Neural progenitor cell (in vitro differentiated cells): Measurements from ENCODE around the gene SNRNP25. TPM values are rescaled to one million over a fixed set of nuclear protein-coding genes. Genes with fewer than 3 reads are reported as not detected.

Experiments used
- DNase-seq: peaks from one replicate; pipeline ENCODE4 v3.0.0-alpha.2; 2016; ENCODE audit warnings: low spot score
- H2AFZ ChIP-seq: fragments of 200-600 bp; sonication (generic); replicated peaks from 2 replicates; pipeline ENCODE4 v1.6.1; 2016; ENCODE audit warnings: antibody characterized with exemption
- H3F3A ChIP-seq: fragments of 200-600 bp; sonication (generic); 2 replicates; pipeline ENCODE4 v1.6.1; 2016; ENCODE audit warnings: antibody characterized with exemption, low read depth
- H3K27ac ChIP-seq: fragments of 200-600 bp; sonication (generic); 2 replicates; pipeline ENCODE4 v1.5.1; 2016; ENCODE audit warnings: mild to moderate bottlenecking
- H3K27me3 ChIP-seq: fragments of 200-600 bp; sonication (generic); 2 replicates; pipeline ENCODE4 v1.6.1; 2016; ENCODE audit warnings: mild to moderate bottlenecking, moderate library complexity
- H3K36me3 ChIP-seq: fragments of 200-600 bp; sonication (generic); 2 replicates; pipeline ENCODE4 v1.5.1; 2016
- H3K4me1 ChIP-seq: fragments of 200-600 bp; sonication (generic); 2 replicates; pipeline ENCODE4 v1.6.1; 2016; ENCODE audit warnings: mixed run types
- H3K4me2 ChIP-seq: fragments of 200-600 bp; sonication (generic); 2 replicates; pipeline ENCODE4 v1.6.1; 2016
- H3K4me3 ChIP-seq: fragments of 200-600 bp; sonication (generic); 2 replicates; pipeline ENCODE4 v1.5.1; 2016
- H3K79me2 ChIP-seq: fragments of 200-600 bp; sonication (generic); 2 replicates; pipeline ENCODE4 v1.6.1; 2016; ENCODE audit warnings: low read depth
- H3K9ac ChIP-seq: fragments of 200-600 bp; sonication (generic); 2 replicates; pipeline ENCODE4 v1.6.1; 2016
- H3K9me3 ChIP-seq: fragments of 200-600 bp; sonication (generic); 2 replicates; pipeline ENCODE4 v1.5.1; 2016; ENCODE audit warnings: low read depth
- H4K20me1 ChIP-seq: fragments of 200-600 bp; sonication (generic); 2 replicates; pipeline ENCODE4 v1.6.1; 2016; ENCODE audit warnings: low read depth
- H3K27ac Mint-ChIP-seq: 3 replicates; pipeline ENCODE4 v1.8.0; 2021; ENCODE audit warnings: mixed read lengths
- H3K27me3 Mint-ChIP-seq: 2 replicates; pipeline ENCODE4 v1.8.0; 2022; ENCODE audit warnings: low read depth, mild to moderate bottlenecking, inconsistent platforms, moderate library complexity, mixed read lengths; ENCODE audit not compliant: insufficient read depth
- H3K36me3 Mint-ChIP-seq: 3 replicates; pipeline ENCODE4 v1.8.0; 2021; ENCODE audit warnings: mixed read lengths
- H3K4me1 Mint-ChIP-seq: 3 replicates; pipeline ENCODE4 v1.8.0; 2021; ENCODE audit warnings: mixed read lengths
- H3K4me3 Mint-ChIP-seq: 3 replicates; pipeline ENCODE4 v1.8.0; 2021; ENCODE audit warnings: mild to moderate bottlenecking, moderate library complexity, mixed read lengths
- H3K9me3 Mint-ChIP-seq: 3 replicates; pipeline ENCODE4 v1.8.0; 2020; ENCODE audit warnings: mixed read lengths
- EZH2 ChIP-seq: fragments of 200-600 bp; sonication (generic); IDR thresholded peaks from 2 replicates; pipeline ENCODE4 v1.6.1; 2017; ENCODE audit warnings: antibody characterized with exemption, mild to moderate bottlenecking, moderate library complexity
- EZH2phosphoT487 ChIP-seq: fragments of 200-600 bp; sonication (generic); IDR thresholded peaks from 2 replicates; pipeline ENCODE4 v1.6.1; 2017; ENCODE audit warnings: antibody characterized with exemption
- microRNA-seq: library from miRNA; unstranded; fragments of <30 nt; microRNA quantifications from one replicate; pipeline ENCODE4, GENCODE V29; 2016
- small RNA-seq: library from RNA; depleted of rRNA; stranded (forward); fragments of <200 nt; gene quantifications from one replicate; pipeline ENCODE3, GENCODE V24; 2015
- total RNA-seq: library from RNA; depleted of rRNA; stranded (reverse); fragments of >200 nt; gene quantifications from 2 replicates; pipeline ENCODE4 v1.2.3, GENCODE V29; 2015; ENCODE audit warnings: low replicate concordance
- TF ChIP-seq, protein P1 (sequence below): fragments of 200-600 bp; sonication (generic); IDR thresholded peaks from 2 replicates; pipeline ENCODE4 v1.5.1; 2017; ENCODE audit warnings: antibody characterized with exemption, mild to moderate bottlenecking

SNRNP25 gene
- total RNA-seq, 1 donor from 2014 or later = 49.8 TPM

DNA sequence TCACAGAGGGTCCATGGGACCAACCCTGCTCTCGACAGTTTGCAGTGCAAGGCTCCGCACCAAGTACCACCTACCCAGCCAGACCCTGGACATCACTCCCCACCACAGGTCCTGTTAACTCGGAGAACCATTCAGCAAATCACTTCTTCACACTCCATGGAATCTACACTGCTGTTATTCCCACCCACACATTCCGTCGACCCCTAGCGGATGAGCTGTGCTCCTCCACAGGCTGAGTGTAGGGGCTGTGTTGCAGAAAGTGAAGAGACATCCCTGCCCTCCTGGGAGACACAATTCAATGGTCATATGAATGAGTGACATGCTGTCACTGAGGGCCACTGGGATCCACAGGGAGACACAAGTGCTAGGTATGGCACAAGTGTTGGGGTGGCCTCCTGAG, 51.9 kb downstream of the SNRNP25 start:
- TF ChIP-seq EZH2 (no peak), EZH2phosphoT487 (no peak)
- TF ChIP-seq, protein P1, sequence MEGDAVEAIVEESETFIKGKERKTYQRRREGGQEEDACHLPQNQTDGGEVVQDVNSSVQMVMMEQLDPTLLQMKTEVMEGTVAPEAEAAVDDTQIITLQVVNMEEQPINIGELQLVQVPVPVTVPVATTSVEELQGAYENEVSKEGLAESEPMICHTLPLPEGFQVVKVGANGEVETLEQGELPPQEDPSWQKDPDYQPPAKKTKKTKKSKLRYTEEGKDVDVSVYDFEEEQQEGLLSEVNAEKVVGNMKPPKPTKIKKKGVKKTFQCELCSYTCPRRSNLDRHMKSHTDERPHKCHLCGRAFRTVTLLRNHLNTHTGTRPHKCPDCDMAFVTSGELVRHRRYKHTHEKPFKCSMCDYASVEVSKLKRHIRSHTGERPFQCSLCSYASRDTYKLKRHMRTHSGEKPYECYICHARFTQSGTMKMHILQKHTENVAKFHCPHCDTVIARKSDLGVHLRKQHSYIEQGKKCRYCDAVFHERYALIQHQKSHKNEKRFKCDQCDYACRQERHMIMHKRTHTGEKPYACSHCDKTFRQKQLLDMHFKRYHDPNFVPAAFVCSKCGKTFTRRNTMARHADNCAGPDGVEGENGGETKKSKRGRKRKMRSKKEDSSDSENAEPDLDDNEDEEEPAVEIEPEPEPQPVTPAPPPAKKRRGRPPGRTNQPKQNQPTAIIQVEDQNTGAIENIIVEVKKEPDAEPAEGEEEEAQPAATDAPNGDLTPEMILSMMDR = no peak
- Histone ChIP-seq H3K4me1 (no peaks in the 10 kb centered on the region), H3K27me3 (no peaks in the 10 kb centered on the region), H3K4me3 (no peak overlapping the region), H3K9me3 (no peaks in the 10 kb centered on the region), H3K4me2 (no peak overlapping the region), H4K20me1 (peaks cover 17% of the 10 kb centered on the region), H3K79me2 (no peaks in the 10 kb centered on the region), H3K36me3 (no peaks in the 10 kb centered on the region), H3K9ac (no peak overlapping the region), H3K27ac (no peak overlapping the region), H3F3A (peaks cover 5% of the 10 kb centered on the region), H2AFZ (no peak overlapping the region)
- no peaks in the 10 kb centered on the region for H3K27me3 Mint-ChIP-seq
- H3K27ac Mint-ChIP-seq = no peak overlapping the region
- H3K9me3 Mint-ChIP-seq = no peaks in the 10 kb centered on the region
- no peak overlapping the region for H3K4me3 Mint-ChIP-seq
- H3K4me1 Mint-ChIP-seq = peaks cover 4% of the 10 kb centered on the region
- peaks cover 4% of the 10 kb centered on the region for H3K36me3 Mint-ChIP-seq
- no peak for DNase-seq

- Histone ChIP-seq H4K20me1 (peaks cover 17% of the 10 kb centered on the region), H3K36me3 (no peaks in the 10 kb centered on the region), H3F3A (peaks cover 5% of the 10 kb centered on the region), H3K4me2 (no peak overlapping the region), H3K4me1 (no peaks in the 10 kb centered on the region), H3K4me3 (no peak overlapping the region), H3K27ac (no peak overlapping the region), H3K27me3 (no peaks in the 10 kb centered on the region), H3K79me2 (no peaks in the 10 kb centered on the region), H3K9ac (no peak overlapping the region), H2AFZ (no peak overlapping the region), H3K9me3 (no peaks in the 10 kb centered on the region)
- Mint-ChIP-seq H3K9me3 (no peaks in the 10 kb centered on the region), H3K27me3 (no peaks in the 10 kb centered on the region), H3K27ac (peak overlapping the region; percentile 90), H3K4me1 (peaks cover 4% of the 10 kb centered on the region), H3K4me3 (no peak overlapping the region), H3K36me3 (peaks cover 7% of the 10 kb centered on the region)
- DNase-seq = peak; percentile 89
- TF ChIP-seq, protein P1 = peak; percentile 86
- TF ChIP-seq EZH2 = no peak
- TF ChIP-seq EZH2phosphoT487 = no peak
Measured at GRCh38 chr16:106623-107324, 53.1 kb downstream of the SNRNP25 start.

Small RNA genes lying within 50 kb of the gene (microRNA-seq; reads per million reads assigned to microRNA genes)
- gene MIR6859-4 = not detected

Small RNA genes lying within 50 kb of the gene (small RNA-seq; reads per million reads assigned to genes)
- not detected for gene MIR6859-4
- gene Z69720.2 = not detected

Other genes with a start within 250 kb of the SNRNP25 start
- 9.2 and 11.0 TPM in 2 replicates for gene POLR3K, start 220 bp upstream of the SNRNP25 start, total RNA-seq
- gene RHBDF1, start 18.8 kb downstream of the SNRNP25 start, total RNA-seq = 11.0 and 24.4 TPM in 2 replicates
- 21.2 and 63.4 TPM in 2 replicates for gene MPG, start 24.4 kb downstream of the SNRNP25 start, total RNA-seq
- 7.6 and 14.8 TPM in 2 replicates for gene NPRL3, start 84.8 kb downstream of the SNRNP25 start, total RNA-seq
- gene HBZ, start 98.8 kb downstream of the SNRNP25 start, total RNA-seq = not detected in 2 replicates
- not detected in 2 replicates for gene HBM, start 112.2 kb downstream of the SNRNP25 start, total RNA-seq
- not detected in 2 replicates for gene HBA2, start 119.0 kb downstream of the SNRNP25 start, total RNA-seq
- gene HBA1, start 122.9 kb downstream of the SNRNP25 start, total RNA-seq = not detected in 2 replicates
- 3.8 TPM in 1 of 2 replicates, not detected in the other for gene HBQ1, start 126.6 kb downstream of the SNRNP25 start, total RNA-seq
- 198 and 231 TPM in 2 replicates for gene LUC7L, start 175.6 kb downstream of the SNRNP25 start, total RNA-seq
- 115 and 159 TPM in 2 replicates for gene FAM234A, start 181.0 kb downstream of the SNRNP25 start, total RNA-seq
- gene RGS11, start 222.1 kb downstream of the SNRNP25 start, total RNA-seq = 0.52 and 0.96 TPM in 2 replicates
- gene ARHGDIG, start 226.8 kb downstream of the SNRNP25 start, total RNA-seq = 0.84 TPM in 1 of 2 replicates, not detected in the other
- gene PDIA2, start 229.3 kb downstream of the SNRNP25 start, total RNA-seq = 0.53 TPM in 1 of 2 replicates, not detected in the other